ENCODE results near the gene TSPO2.
A peak's percentile ranks its signal among the peaks of the same experiment; 100 is the strongest.

Gene TSPO2

DNA sequence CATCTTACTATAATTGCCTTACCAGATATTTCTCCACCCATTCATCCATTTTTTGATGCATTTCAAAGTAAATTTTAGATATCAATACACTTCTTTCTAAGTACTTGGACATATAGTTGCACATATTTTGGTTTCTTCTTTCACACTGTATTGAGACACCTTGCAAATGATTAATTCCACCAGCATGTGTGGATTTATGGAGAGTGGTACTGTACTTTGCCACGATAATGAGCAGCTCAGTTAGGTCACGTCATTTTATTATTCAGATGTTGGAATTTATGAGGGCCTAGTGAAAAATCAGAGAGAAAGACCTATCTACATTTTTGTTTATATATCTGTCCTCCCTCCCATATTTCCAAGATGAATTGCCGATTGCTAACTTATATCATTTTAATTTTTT is 35.8 kb downstream of the TSPO2 start:
- DNase-seq: no peak

DNA sequence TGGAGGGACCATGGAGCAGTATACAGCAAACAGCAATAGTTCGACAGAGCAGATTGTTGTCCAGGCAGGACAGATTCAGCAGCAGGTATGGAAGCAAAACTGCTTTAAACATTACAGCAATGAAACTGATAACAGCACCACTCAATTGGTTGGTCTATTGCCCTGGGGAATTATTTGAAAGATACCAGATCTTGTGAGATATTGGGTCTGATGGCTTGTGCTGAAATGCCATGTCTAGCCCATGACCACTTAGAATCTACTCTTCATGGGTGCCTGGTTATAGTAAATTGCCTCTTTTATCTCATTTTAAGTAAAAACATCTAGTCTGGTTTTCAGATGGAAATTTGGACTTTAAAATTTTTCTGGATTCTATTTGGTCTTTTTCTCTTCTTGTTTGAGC is 36.8 kb downstream of the TSPO2 start:
- DNase-seq: no peak

DNA sequence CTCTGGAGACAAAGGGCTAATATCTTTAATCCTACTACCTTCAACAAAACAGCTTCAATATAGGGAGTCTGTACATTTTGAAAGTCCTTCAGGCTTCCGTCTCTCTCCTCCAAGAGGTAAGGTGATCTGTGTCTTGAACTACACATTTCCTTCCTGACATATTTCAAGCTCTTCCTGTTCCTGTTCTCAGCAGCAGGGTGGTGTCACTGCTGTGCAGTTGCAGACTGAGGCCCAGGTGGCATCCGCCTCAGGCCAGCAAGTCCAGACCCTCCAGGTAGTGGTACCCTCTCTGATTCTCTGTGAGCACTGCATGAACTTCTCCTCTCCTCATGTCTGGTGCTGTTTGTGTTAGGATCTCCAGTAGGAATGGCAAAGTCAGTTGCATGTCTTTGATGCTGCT is 38.4 kb downstream of the TSPO2 start:
- no peak for DNase-seq

DNA sequence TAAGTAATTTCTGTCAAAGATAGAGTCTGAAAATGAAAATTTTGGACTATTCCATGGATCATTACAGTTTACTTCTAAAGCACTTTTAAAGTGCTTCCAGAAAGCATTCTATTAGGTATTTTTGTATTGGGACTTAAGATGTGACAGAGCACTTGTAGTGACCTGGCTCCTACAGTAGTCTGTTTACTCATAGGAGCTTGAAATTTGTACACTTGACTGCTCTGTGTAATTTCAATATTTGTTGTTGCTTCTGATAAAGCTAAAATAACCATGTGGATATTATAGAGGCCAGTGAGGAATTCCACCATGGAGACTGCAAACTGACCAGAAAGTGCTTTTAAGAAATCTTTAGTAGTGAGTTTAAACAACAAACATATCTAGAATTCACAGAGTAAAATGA is 40.8 kb downstream of the TSPO2 start:
- DNase-seq: no peak

DNA sequence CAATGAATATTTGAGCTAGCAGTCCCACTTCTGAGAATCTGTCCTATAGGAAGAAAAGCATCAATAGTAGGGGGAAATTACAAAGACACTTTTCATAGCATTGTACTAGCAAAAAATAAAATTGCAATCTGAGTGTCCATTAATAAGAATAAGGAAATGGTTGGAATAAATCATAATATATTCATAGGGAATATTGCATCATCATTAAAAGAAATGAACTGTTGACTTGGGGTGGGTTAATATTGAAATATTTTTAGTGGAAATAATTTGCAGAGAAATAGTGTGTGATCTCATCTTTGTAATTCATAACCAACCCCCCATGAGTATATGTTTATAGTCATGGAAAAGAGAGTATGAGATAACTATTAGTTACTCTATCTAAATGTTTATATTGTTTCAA is 42.9 kb downstream of the TSPO2 start:
- DNase-seq: no peak

DNA sequence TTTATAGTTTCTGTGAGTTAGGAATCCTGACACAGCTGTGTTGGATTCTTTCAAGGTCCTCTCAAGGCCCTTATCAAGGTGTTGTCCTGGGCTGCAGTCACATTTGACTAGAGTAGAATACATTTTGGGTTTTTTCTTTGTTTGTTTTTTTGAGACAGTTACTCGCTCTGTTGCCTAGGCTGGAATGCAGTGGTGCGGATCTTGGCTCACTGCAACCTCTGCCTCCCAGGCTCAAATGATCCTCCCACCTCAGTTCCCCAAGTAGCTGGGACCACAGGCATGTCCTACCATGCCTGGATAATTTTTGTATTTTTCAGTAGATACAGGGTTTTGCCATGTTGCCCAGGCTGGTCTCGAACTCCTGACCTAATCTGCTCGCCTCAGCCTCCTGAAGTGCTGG is 46.2 kb downstream of the TSPO2 start:
- no peak for DNase-seq

DNA sequence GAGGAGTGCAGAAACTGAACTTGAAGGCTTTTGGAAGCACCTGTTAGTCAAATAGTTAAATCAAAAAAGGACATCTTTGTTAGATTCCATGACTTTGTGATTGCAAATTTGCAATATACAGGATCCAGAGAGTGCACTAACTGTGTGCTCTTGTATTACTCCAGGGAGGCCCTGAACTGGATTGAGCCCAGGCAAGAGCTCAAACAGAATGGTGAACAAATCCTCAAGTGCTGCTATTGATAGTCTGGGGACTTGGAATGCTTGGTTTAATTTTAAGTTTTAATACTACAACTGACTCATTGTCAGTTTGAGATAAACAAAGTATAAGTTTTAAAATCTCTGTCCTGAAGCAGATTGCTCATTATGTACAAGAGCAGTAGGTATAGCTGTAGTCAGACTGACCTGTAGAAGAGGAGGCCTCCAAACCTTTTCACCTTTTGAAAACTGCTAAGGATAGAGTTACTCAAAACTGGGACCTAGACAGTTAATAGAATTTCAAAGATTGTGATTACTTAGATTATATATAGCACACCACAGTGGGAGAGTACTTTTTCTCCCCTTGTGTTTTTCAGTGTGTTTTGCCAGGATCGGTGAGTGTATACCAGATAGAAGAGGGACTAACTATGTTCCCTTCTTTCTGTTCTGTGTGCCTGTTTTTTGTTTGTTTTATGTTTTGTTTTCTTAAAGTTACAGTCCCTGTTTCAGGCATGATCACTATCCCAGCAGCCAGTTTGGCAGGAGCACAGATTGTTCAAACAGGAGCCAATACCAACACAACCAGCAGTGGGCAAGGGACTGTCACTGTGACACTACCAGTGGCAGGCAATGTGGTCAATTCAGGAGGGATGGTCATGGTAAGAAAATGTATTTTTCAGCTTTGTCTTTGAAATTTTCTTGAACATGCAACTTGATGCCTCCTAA is 48.8 kb downstream of the TSPO2 start:
- no peak for DNase-seq

DNA sequence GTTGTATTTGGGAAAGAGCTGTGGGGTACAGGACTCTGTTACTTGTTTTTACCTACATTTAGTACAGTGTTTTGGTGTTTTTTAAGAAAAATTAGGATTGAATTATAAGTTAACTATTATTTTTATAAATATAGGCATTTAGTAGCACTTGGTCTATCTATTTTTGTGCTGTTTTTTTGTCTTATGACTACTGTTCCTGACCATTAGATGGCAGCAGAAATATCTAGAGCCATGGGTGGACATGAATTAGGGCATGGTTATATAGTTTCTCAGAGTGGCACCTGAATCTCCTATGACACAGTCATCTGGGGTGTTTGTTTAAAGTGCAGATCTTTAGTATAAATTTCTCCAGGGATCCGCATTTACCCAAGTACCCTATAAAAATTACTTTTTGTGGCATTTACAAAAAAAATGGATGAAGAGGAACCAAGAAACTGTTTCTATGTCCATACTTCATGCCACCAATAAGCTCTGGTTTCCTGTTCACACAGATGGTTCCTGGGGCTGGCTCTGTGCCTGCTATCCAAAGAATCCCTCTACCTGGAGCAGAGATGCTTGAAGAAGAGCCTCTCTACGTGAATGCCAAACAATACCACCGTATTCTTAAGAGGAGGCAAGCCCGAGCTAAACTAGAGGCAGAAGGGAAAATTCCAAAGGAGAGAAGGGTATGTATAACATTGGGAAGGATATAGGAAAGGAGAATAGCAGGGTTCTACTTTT is 50.3 kb downstream of the TSPO2 start:
- DNase-seq: peak; percentile 52

DNA sequence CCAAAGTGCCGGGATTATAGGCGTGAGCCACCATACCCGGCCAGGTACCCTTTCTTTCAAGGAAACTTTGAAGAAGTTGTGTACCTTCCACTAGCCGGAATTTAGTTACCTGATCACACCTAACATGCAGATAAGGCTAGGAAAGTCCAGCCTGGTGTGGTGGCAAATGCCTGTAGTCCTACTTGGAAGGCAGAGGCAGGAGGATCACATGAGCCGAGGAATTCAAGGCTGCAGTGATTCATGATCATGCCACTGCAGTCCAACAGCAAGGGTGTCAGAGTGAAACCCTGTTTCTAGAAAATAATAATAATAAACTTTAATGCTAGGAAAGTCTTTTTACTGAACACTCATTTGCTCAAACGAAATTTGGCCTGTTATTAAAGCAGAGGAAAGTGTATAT is 51.5 kb downstream of the TSPO2 start:
- DNase-seq: no peak

Data from NCI-H2029 treated with DMSO at 0.1 percent for 48 hours (cell line).